Central memory CD4-positive, alpha-beta T cell (primary cell): Measurements from ENCODE around the gene SPAG7.
"Not testable (repeated sequence)": the region's sequence is repeated elsewhere in the genome, so short reads cannot be mapped to it uniquely, and the experiment has no call there.

Experiments
- DNase-seq: peaks from one replicate; pipeline ENCODE4 v3.0.0; 2022

The SPAG7 gene

GRCh38 chr17:4935650-4936049 is 32.0 kb downstream of the SPAG7 start:
- DNase-seq, result no peak

GRCh38 chr17:4934173-4934979 is 33.2 kb downstream of the SPAG7 start:
- no peak for DNase-seq

GRCh38 chr17:4933646-4934045 is 34.0 kb downstream of the SPAG7 start:
- DNase-seq, result no peak

GRCh38 chr17:4932756-4933155 is 34.9 kb downstream of the SPAG7 start:
- DNase-seq, result no peak

DNA sequence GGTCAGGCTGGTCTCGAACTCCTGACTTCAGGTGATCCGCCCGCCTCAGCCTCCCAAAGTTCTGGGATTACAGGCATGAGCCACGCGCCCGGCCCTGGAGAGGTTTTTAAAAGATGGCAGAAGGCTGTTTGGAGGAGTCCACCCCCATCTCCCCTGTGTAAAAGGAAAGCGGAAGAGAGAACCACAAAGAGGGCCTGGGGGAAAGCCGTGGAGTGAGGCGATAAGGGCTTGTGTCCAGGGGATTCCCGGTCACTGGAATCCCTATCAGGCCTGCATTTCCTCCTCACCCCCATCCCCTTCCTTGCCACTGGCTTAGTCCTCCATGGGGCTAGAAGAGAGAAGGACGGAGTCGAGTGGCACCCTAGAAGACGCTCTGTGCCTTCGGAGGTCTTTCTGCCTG is 35.7 kb downstream of the SPAG7 start, which contains the start of gene GP1BA:
TSS of gene GP1BA (plus strand) at position 315 of the 400 bp plus-strand sequence. CDS start 328 bp downstream, outside the sequence.
- no peak for DNase-seq

- DNase-seq, result no peak
Measured at GRCh38 chr17:4928881-4929280, 38.7 kb downstream of the SPAG7 start.

GRCh38 chr17:4926577-4927335 is 40.9 kb downstream of the SPAG7 start:
- not testable (repeated sequence) for DNase-seq

DNA sequence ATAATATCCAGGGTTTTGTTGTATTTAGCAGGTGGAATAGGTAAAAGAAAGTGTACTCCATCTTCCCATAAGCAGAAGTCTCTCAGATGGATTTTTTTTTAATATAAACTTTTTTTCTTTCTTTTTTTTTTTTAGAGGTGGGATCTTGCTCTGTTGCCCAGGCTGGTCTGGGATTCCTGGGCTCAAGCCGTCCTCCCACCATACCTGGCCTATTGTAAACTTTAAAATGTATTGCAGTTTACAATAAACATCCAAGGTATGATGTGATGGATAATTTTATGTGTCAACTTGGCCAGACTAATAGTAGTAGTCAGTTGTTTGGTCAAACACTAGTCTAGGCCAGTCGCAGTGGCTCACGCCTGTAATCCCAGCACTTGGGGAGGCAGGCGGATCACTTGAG is 46.3 kb downstream of the SPAG7 start:
- DNase-seq, result no peak

GRCh38 chr17:4920351-4921048 is 47.1 kb downstream of the SPAG7 start:
- DNase-seq, result no peak

GRCh38 chr17:4919511-4920047 is 48.0 kb downstream of the SPAG7 start:
- DNase-seq, result no peak

- DNase-seq, result not testable (repeated sequence)
Measured at GRCh38 chr17:4914551-4914950, 53.1 kb downstream of the SPAG7 start.

DNA sequence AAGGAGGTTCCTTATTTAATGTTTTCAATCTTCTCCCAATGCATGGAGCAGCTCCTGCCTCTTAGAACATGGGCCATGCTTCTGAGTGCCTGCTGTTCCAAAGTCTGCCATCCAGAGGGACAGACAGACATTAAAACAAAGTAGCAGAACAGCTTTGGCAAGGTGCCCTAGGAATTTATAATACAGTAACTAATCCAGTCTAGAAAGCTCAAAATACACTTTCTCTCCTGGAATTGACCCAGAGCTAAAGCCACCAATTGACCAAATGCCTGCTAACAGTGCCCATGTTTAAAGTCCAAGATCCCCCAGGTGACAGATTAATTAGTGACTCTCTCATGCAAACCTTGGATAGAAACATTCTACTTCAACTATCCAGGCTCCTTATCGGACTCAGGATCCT is 53.6 kb downstream of the SPAG7 start:
- no peak for DNase-seq
